Hepatocyte (in vitro differentiated cells): ENCODE data around the gene RREB1.

Experiments
- EZH2 ChIP-seq: fragments of 200-600 bp; sonication (generic); IDR thresholded peaks from 2 replicates; pipeline ENCODE4 v1.6.1; 2016; ENCODE audit warnings: antibody characterized with exemption, mild to moderate bottlenecking, borderline replicate concordance
- EZH2phosphoT487 ChIP-seq: fragments of 200-600 bp; sonication (generic); IDR thresholded peaks from one replicate; pipeline ENCODE4 v1.6.1; 2018; ENCODE audit warnings: antibody characterized with exemption, mild to moderate bottlenecking, low read depth, moderate library complexity; ENCODE audit not compliant: unreplicated experiment, severe bottlenecking
- TF ChIP-seq, protein P1 (sequence below): fragments of 200-600 bp; sonication (generic); IDR thresholded peaks from 2 replicates; pipeline ENCODE4 v1.5.1; 2016; ENCODE audit warnings: antibody characterized with exemption, mild to moderate bottlenecking; ENCODE audit not compliant: poor library complexity

DNA sequence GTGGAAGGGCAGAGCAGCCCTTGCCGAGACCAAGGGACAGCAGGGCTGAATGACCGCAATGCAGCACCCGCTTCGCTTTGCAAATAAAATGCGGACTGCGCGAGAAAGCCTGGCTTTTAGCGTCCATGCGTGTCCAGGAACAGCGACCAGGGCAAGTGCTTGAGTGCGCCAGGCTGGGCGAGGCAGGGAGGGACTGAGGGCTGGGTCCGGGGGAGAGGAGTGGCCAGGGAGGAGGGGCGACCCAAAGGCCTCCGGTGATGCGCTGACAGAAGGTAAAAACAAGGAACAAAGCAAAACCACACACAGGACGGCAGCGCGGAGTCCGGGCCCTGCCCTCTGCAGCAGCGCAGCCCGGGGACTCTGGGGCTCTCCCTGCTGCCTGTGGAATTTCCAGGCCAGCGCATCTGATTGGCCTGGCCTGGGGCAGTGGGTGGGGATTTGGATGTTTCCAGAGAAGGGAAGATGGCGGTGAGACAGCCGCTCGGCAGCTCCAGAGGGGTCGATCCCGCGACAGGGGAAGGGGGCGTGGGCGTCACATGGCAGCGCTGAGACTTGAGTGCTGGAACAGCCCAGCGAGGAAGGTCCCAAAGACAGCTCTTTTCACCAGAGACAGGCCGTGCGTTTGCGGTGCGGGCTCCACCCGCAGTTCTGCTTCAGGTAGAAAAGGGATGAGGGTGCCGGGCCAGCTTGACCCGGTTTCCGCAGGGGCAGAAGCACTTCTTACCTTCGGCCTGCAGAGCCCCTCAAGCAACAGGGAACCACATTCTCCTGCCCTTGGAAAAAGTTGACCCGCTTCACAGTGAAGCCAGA is 153.5 kb downstream of the RREB1 start:
- TF ChIP-seq EZH2 (no peak), EZH2phosphoT487 (no peak)
- TF ChIP-seq, protein P1, sequence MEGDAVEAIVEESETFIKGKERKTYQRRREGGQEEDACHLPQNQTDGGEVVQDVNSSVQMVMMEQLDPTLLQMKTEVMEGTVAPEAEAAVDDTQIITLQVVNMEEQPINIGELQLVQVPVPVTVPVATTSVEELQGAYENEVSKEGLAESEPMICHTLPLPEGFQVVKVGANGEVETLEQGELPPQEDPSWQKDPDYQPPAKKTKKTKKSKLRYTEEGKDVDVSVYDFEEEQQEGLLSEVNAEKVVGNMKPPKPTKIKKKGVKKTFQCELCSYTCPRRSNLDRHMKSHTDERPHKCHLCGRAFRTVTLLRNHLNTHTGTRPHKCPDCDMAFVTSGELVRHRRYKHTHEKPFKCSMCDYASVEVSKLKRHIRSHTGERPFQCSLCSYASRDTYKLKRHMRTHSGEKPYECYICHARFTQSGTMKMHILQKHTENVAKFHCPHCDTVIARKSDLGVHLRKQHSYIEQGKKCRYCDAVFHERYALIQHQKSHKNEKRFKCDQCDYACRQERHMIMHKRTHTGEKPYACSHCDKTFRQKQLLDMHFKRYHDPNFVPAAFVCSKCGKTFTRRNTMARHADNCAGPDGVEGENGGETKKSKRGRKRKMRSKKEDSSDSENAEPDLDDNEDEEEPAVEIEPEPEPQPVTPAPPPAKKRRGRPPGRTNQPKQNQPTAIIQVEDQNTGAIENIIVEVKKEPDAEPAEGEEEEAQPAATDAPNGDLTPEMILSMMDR: no peak
